ENCODE data around the gene PEPD.

DNA sequence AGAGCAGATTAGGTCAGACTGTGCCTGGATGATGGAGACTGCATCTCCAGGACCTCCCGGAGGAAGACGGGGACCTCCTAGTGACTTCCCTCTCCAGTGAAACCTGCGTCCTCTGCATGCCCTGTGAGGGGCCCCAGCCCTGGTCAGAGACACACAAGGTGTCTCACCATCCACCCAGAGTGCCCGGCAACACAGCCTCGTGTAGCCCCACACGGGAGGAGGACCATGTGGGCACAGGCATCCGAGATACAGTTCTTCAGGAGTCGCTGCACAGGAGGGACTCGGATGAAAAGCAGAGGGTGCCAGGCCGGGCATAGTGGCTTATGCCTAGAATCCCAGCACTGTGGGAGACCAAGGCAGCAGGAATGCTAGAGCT is 64.8 kb downstream of the PEPD start:
- TF ChIP-seq POLR2A (IDR thresholded peaks at IDR 0.05; ENCODE audit: low read length) (no peak), GATA1 (IDR thresholded peaks at IDR 0.05; ENCODE audit: low read depth, low read length) (no peak)

Data from erythroblast (primary cell).